NCI-H345 treated with DMSO at 0.1 percent for 48 hours (cell line): ENCODE measurements around the gene GAPVD1.
"Not testable (repeated sequence)": the region's sequence is repeated elsewhere in the genome, so short reads cannot be mapped to it uniquely, and the experiment has no call there.

Experiments used
- DNase-seq: peaks from one replicate; lab custom pipeline; 2025; ENCODE audit not compliant: unreplicated experiment; lab: John Stamatoyannopoulos, UW

The GAPVD1 gene

DNA sequence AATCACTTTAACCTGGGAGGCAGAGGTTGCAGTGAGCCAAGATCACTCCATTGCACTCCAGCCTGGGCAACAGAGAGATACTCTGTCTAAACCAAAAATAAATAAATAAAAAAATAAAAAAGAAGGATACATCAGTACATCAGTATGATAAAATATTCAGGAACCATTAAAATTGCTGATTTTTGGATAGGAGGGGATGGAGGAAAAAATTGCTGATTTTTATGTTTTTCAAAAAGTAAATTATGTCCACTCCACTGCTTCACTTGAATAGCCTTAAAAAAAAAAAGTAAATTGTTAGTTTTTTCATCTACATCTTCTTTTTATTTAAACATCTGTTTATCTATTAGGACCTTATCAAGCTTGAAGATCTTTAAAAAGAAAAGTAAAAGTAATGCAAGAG lies 7.4 kb upstream of the GAPVD1 start:
- DNase-seq = no peak

DNA sequence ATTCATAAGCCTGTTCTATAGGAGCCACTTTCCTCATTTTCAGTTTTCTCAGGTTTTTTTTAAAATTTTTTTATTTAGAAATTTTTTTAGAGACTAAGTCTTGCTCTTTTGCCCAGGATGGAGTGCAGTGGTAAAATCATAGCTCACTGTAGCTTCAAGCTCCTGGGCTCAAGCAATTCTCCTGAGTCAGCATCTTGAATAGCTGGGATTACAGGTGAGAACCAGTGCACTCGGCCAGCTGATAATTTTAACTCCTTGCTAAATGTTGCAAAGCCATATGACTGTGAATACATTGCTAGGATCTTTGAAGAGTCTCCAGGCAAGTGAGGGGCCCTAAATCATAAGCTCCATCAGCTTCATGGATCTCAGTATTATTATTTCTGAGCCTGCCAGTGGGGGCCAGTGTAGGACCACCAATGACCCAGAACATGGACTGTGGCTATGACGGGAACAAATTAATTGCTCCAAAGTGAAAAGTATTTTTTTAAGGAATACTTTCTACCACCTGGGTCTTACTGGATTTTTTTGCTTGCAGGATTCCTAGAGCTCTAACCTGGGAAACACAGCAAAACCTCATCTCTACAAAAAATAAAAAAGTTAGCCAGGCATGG lies 5.7 kb upstream of the GAPVD1 start:
- peak; percentile 1 for DNase-seq

- DNase-seq = no peak
Observed at GRCh38 chr9:125258160-125258785, 3.4 kb upstream of the GAPVD1 start.

DNA sequence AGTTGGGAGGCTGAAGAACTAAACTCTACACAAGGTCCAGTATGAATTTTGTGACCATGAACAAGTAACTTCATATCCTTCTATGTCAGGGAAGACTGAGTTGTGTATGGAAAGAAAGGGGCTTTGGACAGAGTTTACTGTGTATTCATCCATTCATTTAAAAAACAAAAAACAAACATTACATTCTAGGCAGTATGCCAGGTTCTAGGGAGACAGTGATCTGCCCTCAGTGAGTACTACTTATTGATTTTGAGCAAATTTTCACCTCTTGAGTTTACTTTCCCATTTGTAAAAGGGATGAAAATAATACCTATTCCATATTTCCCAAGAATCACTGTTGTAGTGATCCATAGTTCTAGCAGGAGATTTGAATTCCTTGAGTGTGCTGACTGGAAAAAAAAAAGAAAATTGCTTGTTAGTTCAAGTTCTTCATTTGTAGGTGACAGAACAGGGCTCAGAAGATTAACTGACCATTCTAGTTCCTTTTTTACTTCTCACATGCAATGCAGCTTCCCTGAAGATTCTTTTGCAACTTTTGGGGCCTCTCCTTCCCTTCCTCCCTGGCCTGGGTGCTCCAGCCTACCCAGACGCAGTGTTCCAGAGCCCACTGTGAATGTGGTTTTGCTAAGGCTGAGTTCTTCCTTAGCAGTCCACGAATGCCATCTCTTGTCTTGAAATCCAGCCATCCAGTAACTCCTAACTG lies 2.6 kb upstream of the GAPVD1 start:
- DNase-seq = peak; percentile 1

GRCh38 chr9:125260561-125260960 lies 1.1 kb upstream of the GAPVD1 start:
- no peak for DNase-seq

DNA sequence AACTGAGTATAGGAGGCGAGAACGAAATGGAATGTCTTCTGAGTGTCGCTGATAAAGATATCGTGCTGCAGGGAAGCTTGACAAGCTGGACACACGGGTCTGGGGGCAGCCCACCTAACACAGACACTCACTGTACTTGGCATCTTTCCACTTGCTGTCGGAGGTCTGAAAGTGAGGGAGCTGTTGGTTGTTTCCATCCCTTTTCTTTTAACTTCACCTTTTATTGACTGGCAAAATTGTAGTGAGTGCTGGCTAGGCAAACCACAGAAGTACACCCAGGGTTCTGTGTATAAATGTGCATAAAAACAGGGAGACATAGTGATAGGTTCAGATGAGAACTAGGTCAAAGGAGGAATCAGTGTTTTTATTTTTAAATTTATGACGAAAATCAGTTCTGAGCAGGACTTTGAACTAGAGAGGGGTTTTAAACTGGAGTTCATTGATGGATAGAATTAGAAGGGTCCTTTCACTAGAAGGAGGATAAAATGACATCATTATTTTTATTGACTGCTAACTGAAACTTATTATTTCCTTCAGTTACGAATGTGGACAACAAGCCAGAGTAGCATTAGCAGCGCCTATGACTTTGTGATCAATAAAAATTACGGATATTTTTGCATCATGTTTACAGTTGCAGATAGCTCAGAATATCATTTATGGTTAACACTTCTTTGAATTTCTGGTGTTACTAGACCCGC lies 817 bp downstream of the GAPVD1 start:
- DNase-seq = peak; percentile 8

DNA sequence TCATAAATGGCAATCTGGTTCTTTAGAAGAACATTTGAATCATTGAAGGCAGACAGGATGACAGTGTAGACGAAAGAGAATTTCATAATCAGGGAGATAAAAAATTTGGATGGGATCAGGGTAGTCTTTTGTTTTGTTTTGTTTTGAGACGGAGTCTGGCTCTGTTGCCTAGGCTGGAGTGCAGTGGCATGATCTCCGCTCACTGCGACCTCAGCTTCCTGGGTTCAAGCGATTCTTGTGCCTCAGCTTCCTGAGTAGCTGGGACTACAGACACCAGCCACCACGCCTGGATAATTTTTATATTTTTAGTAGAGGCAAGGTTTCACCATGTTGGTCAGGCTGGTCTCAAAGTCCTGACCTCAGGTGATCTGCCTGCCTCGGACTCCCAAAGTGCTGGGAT lies 2.4 kb downstream of the GAPVD1 start:
- DNase-seq = not testable (repeated sequence)

- no peak for DNase-seq
Observed at GRCh38 chr9:125268394-125269013, 6.9 kb downstream of the GAPVD1 start.

DNA sequence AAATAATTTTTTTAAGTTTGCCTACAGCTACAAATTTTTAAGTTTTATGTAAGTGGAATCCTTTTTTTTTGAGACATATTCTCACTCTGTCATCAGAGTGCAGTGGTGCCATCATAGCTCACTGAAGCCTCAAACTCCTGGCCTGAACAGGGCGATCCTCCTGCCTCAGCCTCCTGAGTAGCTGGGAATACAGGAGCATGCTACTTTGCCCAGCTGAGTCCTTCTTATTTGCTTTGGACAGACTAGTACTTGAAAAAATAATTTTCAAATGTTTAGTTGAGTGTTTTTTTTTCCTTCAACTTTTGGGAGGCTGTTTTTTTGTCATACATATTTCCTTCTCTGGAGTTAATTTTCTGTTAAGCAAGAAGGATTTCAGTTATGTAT lies 7.4 kb downstream of the GAPVD1 start:
- no peak for DNase-seq

DNA sequence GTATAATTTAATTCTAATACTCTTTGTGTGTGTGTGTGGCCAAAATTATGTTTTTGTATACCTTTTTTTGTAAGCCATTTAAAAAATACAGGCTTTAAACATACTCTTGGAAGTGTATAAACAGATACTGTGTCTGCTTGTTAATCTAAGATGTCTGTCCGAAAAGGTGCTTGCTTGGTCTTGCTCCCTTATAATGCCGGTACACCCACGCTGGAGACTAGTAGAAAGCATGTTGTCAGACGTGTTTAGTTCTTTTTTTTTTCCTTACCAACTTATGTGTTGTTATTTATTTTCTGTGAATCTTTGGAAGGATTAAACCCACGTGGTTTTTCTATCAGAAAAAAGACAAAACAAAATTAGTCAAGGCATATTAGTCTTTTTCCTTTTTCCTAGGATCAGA lies 9.5 kb downstream of the GAPVD1 start:
- DNase-seq = no peak

GRCh38 chr9:125272697-125273096 lies 11.1 kb downstream of the GAPVD1 start:
- no peak for DNase-seq

DNA sequence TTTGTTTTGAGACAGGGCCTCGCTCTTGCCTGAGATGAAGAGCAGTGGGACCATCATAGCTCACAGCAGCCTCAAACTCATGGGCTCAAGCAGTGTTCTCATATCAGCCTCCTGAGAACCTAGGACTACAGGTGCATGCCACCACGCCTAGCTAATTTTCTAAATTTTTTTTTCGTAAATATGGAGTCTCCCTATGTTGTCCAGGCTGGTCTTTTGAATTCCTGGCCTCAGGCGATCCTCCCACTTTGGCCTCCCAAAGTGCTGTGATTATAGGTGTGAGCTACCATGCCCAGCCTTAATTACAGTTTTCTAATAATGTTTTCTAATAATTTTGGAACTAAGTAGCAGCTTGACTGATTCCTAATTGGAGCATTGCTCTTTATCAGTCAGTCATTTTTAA lies 15.1 kb downstream of the GAPVD1 start:
- DNase-seq = no peak

DNA sequence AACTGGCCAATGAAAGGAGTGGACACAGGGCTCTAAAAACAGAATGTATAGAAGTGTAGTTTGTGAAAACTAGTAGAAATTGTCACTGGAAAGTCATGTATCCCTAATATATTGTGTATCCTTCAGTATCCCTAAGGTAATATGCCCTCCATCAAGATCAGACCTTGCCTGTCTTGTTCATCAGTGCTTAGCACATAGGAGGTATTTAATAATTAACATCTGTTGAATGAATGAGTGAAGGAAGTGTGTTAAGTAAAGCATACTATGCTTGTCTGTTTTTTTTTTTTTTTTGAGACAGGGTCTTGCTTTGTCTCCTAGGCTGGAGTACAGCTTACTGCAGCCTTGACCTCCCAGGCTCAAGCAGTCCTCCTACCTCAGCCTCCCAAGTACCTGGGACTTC lies 15.8 kb downstream of the GAPVD1 start:
- no peak for DNase-seq

- DNase-seq = no peak
Observed at GRCh38 chr9:125280945-125281344, 19.3 kb downstream of the GAPVD1 start.

- no peak for DNase-seq
Observed at GRCh38 chr9:125284855-125285254, 23.2 kb downstream of the GAPVD1 start.

GRCh38 chr9:125286935-125287433 lies 25.4 kb downstream of the GAPVD1 start:
- not testable (repeated sequence) for DNase-seq

DNA sequence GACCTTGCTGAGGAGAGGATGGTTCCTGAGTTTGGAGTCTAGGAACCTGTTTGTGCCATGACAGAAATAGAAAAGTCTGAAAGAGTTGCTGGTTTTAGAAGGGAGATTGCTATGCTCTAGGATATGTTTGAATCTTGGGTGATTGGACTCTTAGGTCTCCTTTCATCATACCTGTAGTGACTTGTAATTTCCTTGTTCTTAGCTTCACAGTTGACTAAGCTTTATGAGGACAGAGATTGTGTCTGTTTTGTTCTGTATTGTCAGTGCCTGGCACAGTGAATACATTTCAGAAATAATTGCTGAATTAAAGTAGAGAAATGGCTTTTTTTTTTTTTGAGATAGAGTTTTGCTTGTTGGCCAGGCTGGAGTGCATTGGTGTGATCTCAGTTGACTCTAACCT lies 31.5 kb downstream of the GAPVD1 start:
- DNase-seq = no peak

DNA sequence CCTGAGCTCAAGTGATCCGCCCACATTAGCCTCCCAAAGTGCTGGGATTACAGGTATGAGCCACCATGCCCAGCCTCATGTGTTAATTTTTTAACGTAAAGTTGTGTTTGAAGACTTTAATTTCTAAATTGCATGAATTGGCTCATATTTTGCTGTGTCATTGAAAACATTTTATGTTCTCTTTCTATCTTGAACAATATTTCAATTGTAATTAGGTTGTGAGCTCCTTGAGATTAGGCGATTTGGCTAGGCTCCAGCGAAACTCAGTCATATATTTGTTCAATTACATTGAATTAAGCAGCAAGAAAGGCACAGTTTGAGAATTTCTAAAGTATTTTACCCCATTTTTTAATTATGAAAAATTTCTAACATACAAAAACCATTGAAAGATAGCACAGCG lies 34.0 kb downstream of the GAPVD1 start:
- no peak for DNase-seq

GRCh38 chr9:125296843-125297372 lies 35.3 kb downstream of the GAPVD1 start:
- peak; percentile 97 for DNase-seq

GRCh38 chr9:125297917-125298316 lies 36.3 kb downstream of the GAPVD1 start:
- no peak for DNase-seq

DNA sequence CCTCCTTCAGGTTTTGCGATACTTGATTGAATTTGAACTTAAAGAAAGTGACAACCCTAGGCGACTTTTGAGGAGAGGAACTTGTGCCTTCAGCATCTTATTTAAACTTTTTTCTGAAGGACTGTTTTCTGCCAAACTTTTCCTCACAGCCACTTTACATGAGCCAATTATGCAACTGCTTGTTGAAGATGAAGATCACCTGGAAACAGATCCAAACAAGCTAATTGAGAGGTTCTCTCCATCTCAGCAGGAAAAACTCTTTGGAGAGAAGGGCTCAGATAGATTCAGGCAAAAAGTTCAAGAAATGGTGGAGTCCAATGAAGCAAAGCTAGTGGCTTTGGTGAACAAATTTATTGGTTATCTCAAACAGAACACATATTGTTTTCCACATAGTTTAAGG lies 40.6 kb downstream of the GAPVD1 start:
- no peak for DNase-seq
